Subcutaneous abdominal adipose tissue (tissue), 5 donors: Measurements from ENCODE around the gene SLC25A20.

Experiments used
- H3K27ac ChIP-seq: one replicate; pipeline ENCODE4 v1.7.0; 2013; ENCODE audit warnings: low read depth, mild to moderate bottlenecking, inconsistent platforms, low read length, moderate library complexity
- H3K27me3 ChIP-seq, 5 donors: one replicate each; pipeline ENCODE4 v1.7.0; 2013; ENCODE audit warnings: low read length in 5 of 5, inconsistent platforms in 1 of 5; ENCODE audit not compliant: control insufficient read depth in 5 of 5, insufficient read depth in 4 of 5
- H3K36me3 ChIP-seq, 5 donors: one replicate each; pipeline ENCODE4 v1.7.0; 2013; ENCODE audit warnings: low read length in 5 of 5; ENCODE audit not compliant: control insufficient read depth in 5 of 5, insufficient read depth in 5 of 5
- H3K4me1 ChIP-seq, 5 donors: one replicate each; pipeline ENCODE4 v1.7.0; 2013; ENCODE audit warnings: low read length in 5 of 5, mild to moderate bottlenecking in 3 of 5, moderate library complexity in 1 of 5; ENCODE audit not compliant: control insufficient read depth in 5 of 5, insufficient read depth in 5 of 5
- H3K4me3 ChIP-seq, 5 donors: one replicate each; pipeline ENCODE4 v1.7.0; 2013; ENCODE audit warnings: low read length in 5 of 5, low read depth in 1 of 5
- H3K9ac ChIP-seq, 5 donors: one replicate each; pipeline ENCODE4 v1.7.0; 2013; ENCODE audit warnings: low read length in 5 of 5, mild to moderate bottlenecking in 4 of 5, moderate library complexity in 3 of 5
- H3K9me3 ChIP-seq, 5 donors: one replicate each; pipeline ENCODE4 v1.7.0; 2013; ENCODE audit warnings: low read length in 5 of 5; ENCODE audit not compliant: control insufficient read depth in 5 of 5
- donor health status: healthy.
- donor health status: healthy.
- donor health status: healthy.
- donor health status: healthy.
- donor health status: healthy.

The SLC25A20 gene

GRCh38 chr3:48899273-48899672, 591 bp upstream of the SLC25A20 start:
- H3K9me3 ChIP-seq, result no peaks in the 10 kb centered on the region
- H3K27me3 ChIP-seq, result no peaks in the 10 kb centered on the region
- peaks cover 6 to 31% (median 25%) of the 10 kb centered on the region in 5 donors for H3K4me1 ChIP-seq
- H3K9ac ChIP-seq, result peak overlapping the region in 2 of 5 donors; percentile 11 to 43
- H3K27ac ChIP-seq, result peak overlapping the region; percentile 75
- no peaks in the 10 kb centered on the region for H3K36me3 ChIP-seq
- peak overlapping the region in 4 of 5 donors; percentile 58 to 87 (median 84) for H3K4me3 ChIP-seq

- Histone ChIP-seq H3K9me3 (no peaks in the 10 kb centered on the region), H3K27ac (peak overlapping the region; percentile 75), H3K36me3 (no peaks in the 10 kb centered on the region), H3K4me1 (peaks cover 6 to 31% (median 25%) of the 10 kb centered on the region in 5 donors), H3K4me3 (peak overlapping the region; percentile 66 to 87 (median 86)), H3K27me3 (no peaks in the 10 kb centered on the region), H3K9ac (peak overlapping the region; percentile 71 to 89 (median 81))
Measured at GRCh38 chr3:48897460-48898376, 964 bp downstream of the SLC25A20 start.

GRCh38 chr3:48896936-48897335, 1.7 kb downstream of the SLC25A20 start:
- peak overlapping the region in 1 of 5 donors; percentile 35 for H3K4me3 ChIP-seq
- peak overlapping the region; percentile 30 for H3K27ac ChIP-seq
- peak overlapping the region in 3 of 5 donors; percentile 30 to 60 (median 31) for H3K9ac ChIP-seq
- H3K27me3 ChIP-seq, result no peaks in the 10 kb centered on the region
- peaks cover 6 to 31% (median 25%) of the 10 kb centered on the region in 5 donors for H3K4me1 ChIP-seq
- no peaks in the 10 kb centered on the region for H3K9me3 ChIP-seq
- peaks cover 0 to 3% (median under 1%) of the 10 kb centered on the region in 5 donors for H3K36me3 ChIP-seq

DNA sequence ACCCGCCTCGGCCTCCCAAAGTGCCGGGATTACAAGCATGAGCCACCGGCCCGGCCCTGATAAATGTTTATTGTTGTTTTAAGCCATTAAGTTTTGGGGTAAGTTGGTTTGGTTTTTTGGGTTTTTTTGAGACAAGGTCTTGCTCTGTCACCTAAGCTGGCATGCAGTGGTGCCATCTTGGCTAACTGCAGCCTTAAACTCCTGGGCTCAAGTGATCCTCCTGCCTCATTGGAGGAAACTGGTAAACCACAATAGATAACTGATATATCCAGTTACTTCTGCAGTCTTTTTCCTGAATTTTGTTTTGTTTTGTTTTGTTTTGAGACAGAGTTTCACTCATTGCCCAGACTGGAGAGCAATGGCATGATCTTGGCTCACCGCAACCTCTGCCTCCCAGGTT, 4.2 kb downstream of the SLC25A20 start:
- Histone ChIP-seq H3K4me3 (no peak overlapping the region), H3K4me1 (peaks cover 6 to 31% (median 25%) of the 10 kb centered on the region in 5 donors), H3K9me3 (no peaks in the 10 kb centered on the region), H3K27me3 (no peaks in the 10 kb centered on the region), H3K36me3 (peaks cover 0 to 19% (median 11%) of the 10 kb centered on the region in 5 donors), H3K9ac (no peak overlapping the region), H3K27ac (no peak overlapping the region)

DNA sequence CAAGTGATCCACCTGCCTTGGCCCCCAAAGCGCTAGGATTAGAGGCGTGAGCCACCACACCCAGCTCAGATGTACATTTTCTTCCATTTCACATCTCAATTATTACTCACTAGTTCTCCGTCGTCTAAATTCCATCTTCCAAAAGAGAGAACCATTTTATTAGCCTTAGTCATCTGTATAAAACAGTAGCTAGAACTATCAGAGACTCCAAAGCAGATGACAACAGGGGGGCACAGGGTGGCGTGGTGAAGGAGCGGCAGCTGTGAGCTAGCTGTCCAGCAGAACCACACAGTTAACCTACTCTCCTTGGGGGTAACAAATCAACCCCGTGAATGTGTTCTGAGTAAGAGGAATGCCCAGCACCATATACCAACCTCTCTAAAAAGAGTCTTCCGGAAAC, 7.1 kb downstream of the SLC25A20 start:
- Histone ChIP-seq H3K9me3 (no peaks in the 10 kb centered on the region), H3K36me3 (peaks cover 0 to 26% (median 19%) of the 10 kb centered on the region in 5 donors), H3K27ac (no peak overlapping the region)

DNA sequence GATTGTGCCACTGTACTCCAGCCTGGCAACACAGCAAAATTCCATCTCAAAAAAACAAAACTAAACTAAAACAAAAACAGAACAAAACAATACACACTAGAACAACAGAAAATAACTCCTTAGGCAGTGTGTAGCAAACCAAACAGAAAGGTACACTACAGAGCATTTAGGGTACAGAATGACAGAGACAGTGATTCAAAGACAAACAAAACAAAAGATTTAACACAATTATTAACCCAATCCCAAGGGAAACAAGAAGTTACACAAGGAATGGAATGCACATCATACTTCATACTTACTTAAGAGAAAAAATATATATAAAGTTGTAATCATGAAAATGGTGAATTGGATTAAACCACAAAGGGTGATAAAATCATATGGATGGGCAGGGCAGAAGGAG, 12.9 kb downstream of the SLC25A20 start:
- peaks cover 0 to 44% (median 16%) of the 10 kb centered on the region in 5 donors for H3K36me3 ChIP-seq
- H3K9ac ChIP-seq, result peak overlapping the region in 1 of 5 donors; percentile 39
- no peak overlapping the region for H3K27ac ChIP-seq
- no peaks in the 10 kb centered on the region for H3K27me3 ChIP-seq
- no peaks in the 10 kb centered on the region for H3K9me3 ChIP-seq
- H3K4me1 ChIP-seq, result peaks cover 0 to 12% (median 8%) of the 10 kb centered on the region in 5 donors
- no peak overlapping the region for H3K4me3 ChIP-seq

More for the DNA sequence above, 7.1 kb downstream of the SLC25A20 start:
- H3K4me3 ChIP-seq, result no peak overlapping the region
- H3K4me1 ChIP-seq, result peaks cover 0 to 7% (median 4%) of the 10 kb centered on the region in 5 donors
- no peaks in the 10 kb centered on the region for H3K27me3 ChIP-seq
- H3K9ac ChIP-seq, result no peak overlapping the region

DNA sequence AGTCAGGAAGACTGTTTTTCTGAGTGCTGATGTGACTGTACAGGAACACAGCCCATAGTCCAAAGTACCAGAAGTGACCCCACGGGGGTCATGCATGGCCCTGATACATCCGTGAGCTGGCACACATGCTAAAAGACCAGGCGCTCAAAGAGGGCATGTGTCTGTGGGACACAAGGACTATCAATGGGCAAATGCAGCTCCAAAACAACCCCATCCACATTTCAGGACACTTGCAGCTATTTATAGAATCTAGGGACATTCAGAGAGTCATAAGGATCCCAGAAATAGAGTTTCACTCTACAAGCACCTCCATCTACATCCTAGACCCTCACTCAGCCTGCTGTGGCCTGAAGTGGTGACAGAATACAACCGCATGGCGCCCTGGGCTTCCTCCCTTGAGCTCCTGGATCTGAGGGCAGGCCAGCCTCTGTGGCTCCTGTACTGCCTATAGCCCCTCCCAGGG, 17.0 kb downstream of the SLC25A20 start:
- no peak overlapping the region for H3K4me3 ChIP-seq
- peak overlapping the region in 1 of 5 donors; percentile 9 for H3K9ac ChIP-seq
- H3K9me3 ChIP-seq, result no peaks in the 10 kb centered on the region
- peaks cover 0 to 15% (median 10%) of the 10 kb centered on the region in 5 donors for H3K4me1 ChIP-seq
- no peak overlapping the region for H3K27ac ChIP-seq
- no peaks in the 10 kb centered on the region for H3K27me3 ChIP-seq
- H3K36me3 ChIP-seq, result peaks cover 0 to 47% (median 15%) of the 10 kb centered on the region in 5 donors

DNA sequence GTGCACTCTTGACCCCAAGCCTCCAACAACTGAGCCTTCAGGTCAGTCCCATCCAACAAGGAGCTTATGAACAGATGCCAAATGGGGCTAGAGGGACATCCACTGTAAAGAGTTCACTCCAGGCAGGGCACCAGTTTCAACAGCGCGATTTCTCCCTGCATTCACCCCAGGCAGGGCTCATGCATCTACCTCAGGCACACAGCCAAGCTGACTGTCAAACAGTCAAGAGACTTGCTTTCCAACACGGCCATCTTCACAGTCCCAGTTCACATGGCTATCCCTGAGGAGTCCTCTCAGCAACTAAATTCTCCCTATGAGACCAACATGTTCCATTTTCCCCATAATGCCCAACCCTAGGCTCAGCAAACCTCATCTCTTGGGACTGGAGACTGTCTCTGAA, 17.7 kb downstream of the SLC25A20 start:
- no peak overlapping the region for H3K27ac ChIP-seq

GRCh38 chr3:48879994-48880377, 18.7 kb downstream of the SLC25A20 start:
- H3K4me3 ChIP-seq, result no peak overlapping the region
- no peaks in the 10 kb centered on the region for H3K27me3 ChIP-seq
- peaks cover 0 to 14% (median 10%) of the 10 kb centered on the region in 5 donors for H3K4me1 ChIP-seq
- no peak overlapping the region for H3K9ac ChIP-seq
- H3K36me3 ChIP-seq, result peaks cover 0 to 49% (median 15%) of the 10 kb centered on the region in 5 donors
- no peaks in the 10 kb centered on the region for H3K9me3 ChIP-seq
- H3K27ac ChIP-seq, result no peak overlapping the region

More for the DNA sequence above, 17.7 kb downstream of the SLC25A20 start:
- Histone ChIP-seq H3K4me1 (peaks cover 0 to 15% (median 10%) of the 10 kb centered on the region in 5 donors), H3K9ac (no peak overlapping the region), H3K4me3 (no peak overlapping the region), H3K27me3 (no peaks in the 10 kb centered on the region), H3K9me3 (no peaks in the 10 kb centered on the region), H3K36me3 (peaks cover 0 to 49% (median 15%) of the 10 kb centered on the region in 5 donors)
